HCT116 (cell line): ENCODE results near the gene SLC24A3. TPM values are rescaled to one million over a fixed set of nuclear protein-coding genes. Genes with fewer than 3 reads are reported as not detected.

ENCODE experiments used
- ATAC-seq: fragments of 200-7000 bp; cut with Tn5 transposase; 2 replicates; pipeline ENCODE4 v1.9.1; 2020; ENCODE audit warnings: mild to moderate bottlenecking, moderate library complexity
- BruUV-seq: library from RNA; stranded (reverse); fragments of 400-500 nt; replicated peaks from 2 replicates; lab custom pipeline; 2021; lab: Mats Ljungman, UMichigan
- CTCF ChIA-PET: fragments of 300-600 bp; sonication (Branson Sonifier 250); formaldehyde crosslinking; loops from one replicate; lab custom pipeline; 2021; ENCODE audit warnings: antibody characterized with exemption; lab: Charles Lee
- POLR2A ChIA-PET: fragments of 300-600, 350-600 bp; sonication (Branson Sonifier 250); formaldehyde crosslinking; loops from one replicate; lab custom pipeline; 2021; ENCODE audit warnings: antibody characterized with exemption; lab: Charles Lee
- RAD21 ChIA-PET, 2 experiments: fragments of 300-600 bp; sonication (Branson Sonifier 250); formaldehyde crosslinking; loops; one replicate each; lab custom pipeline; 2023; ENCODE audit warnings: low total read pairs in 2 of 2; ENCODE audit not compliant: uncharacterized antibody in 2 of 2, unreplicated experiment in 2 of 2, low non-redundant PET in 1 of 2; lab: Charles Lee
- DNase-seq: peaks from one replicate; pipeline ENCODE4 v3.0.0-alpha.2; 2010; ENCODE audit warnings: low read depth, low spot score
- H2AFZ ChIP-seq: fragments of 200-600 bp; shearing (Covaris generic), sonication (generic); 2 replicates; pipeline ENCODE4 v1.6.1; 2017; ENCODE audit warnings: low read depth, mixed run types, mixed read lengths, antibody characterized with exemption, low read length; ENCODE audit not compliant: poor library complexity, severe bottlenecking
- H3K27ac ChIP-seq: 2 replicates; pipeline ENCODE4 v1.5.1; 2012; ENCODE audit warnings: low read depth, low read length
- H3K27me3 ChIP-seq: fragments of 200-600 bp; sonication (generic); 2 replicates; pipeline ENCODE4 v1.6.1; 2016; ENCODE audit warnings: mixed run types, low read length, mixed read lengths; ENCODE audit not compliant: insufficient read depth
- H3K36me3 ChIP-seq, 2 experiments: fragments of 200-500 bp in 1 of 2; fragments of 200-600 bp in 1 of 2; sonication (Bioruptor generic) in 1 of 2; sonication (generic) in 1 of 2; 2 replicates each; pipeline versions ENCODE4 v1.5.1 to v1.6.1; 2014 to 2016; ENCODE audit warnings: low read length in 2 of 2, inconsistent platforms in 1 of 2, mixed read lengths in 1 of 2, mixed run types in 1 of 2; ENCODE audit not compliant: insufficient read depth in 2 of 2, control insufficient read depth in 1 of 2
- H3K4me1 ChIP-seq, 2 experiments: fragments of 200-600 bp in 1 of 2; sonication (generic) in 1 of 2; 2 replicates each; pipeline versions ENCODE4 v1.5.1 to v1.6.1; 2012 to 2017; ENCODE audit warnings: low read length in 2 of 2, inconsistent platforms in 1 of 2, mild to moderate bottlenecking in 1 of 2, mixed read lengths in 1 of 2, mixed run types in 1 of 2, moderate library complexity in 1 of 2; ENCODE audit not compliant: insufficient read depth in 2 of 2, control insufficient read depth in 1 of 2
- H3K4me2 ChIP-seq: fragments of 200-600 bp; sonication (generic); 2 replicates; pipeline ENCODE4 v1.6.1; 2017; ENCODE audit warnings: mixed run types, low read length, mixed read lengths
- H3K4me3 ChIP-seq, 2 experiments: fragments of 200-600 bp in 1 of 2; sonication (generic) in 1 of 2; replicated peaks in 1 of 2; 2 replicates each; pipeline ENCODE4 v1.5.1; 2011 to 2016; ENCODE audit warnings: low read length in 2 of 2, control low read depth in 1 of 2, low read depth in 1 of 2, mild to moderate bottlenecking in 1 of 2, mixed read lengths in 1 of 2, mixed run types in 1 of 2
- H3K79me2 ChIP-seq: fragments of 200-600 bp; sonication (generic); 2 replicates; pipeline ENCODE4 v1.6.1; 2017; ENCODE audit warnings: mild to moderate bottlenecking, mixed run types, low read length, moderate library complexity, mixed read lengths; ENCODE audit not compliant: insufficient read depth
- H3K9ac ChIP-seq: fragments of 200-600 bp; sonication (generic); 2 replicates; pipeline ENCODE4 v1.6.1; 2016; ENCODE audit warnings: low read length, mixed read lengths
- H3K9me2 ChIP-seq: fragments of 200-600 bp; sonication (generic), shearing (Covaris generic); 2 replicates; pipeline ENCODE4 v1.6.1; 2017; ENCODE audit warnings: mixed run types, mild to moderate bottlenecking, moderate library complexity; ENCODE audit not compliant: insufficient read depth
- H3K9me3 ChIP-seq, 2 experiments: fragments of 200-500 bp in 1 of 2; fragments of 200-600 bp in 1 of 2; sonication (Bioruptor generic) in 1 of 2; sonication (generic) in 1 of 2; 2 replicates each; pipeline ENCODE4 v1.6.1; 2014 to 2017; ENCODE audit warnings: low read length in 2 of 2, mixed read lengths in 2 of 2, inconsistent platforms in 1 of 2, low read depth in 1 of 2, mild to moderate bottlenecking in 1 of 2, mixed run types in 1 of 2, moderate library complexity in 1 of 2; ENCODE audit not compliant: control insufficient read depth in 1 of 2, insufficient read depth in 1 of 2
- H4K20me1 ChIP-seq: fragments of 200-600 bp; sonication (generic), shearing (Covaris generic); 2 replicates; pipeline ENCODE4 v1.6.1; 2017; ENCODE audit warnings: mixed run types, mild to moderate bottlenecking, moderate library complexity; ENCODE audit not compliant: insufficient read depth
- EGR1 ChIP-seq: IDR thresholded peaks from 2 replicates; pipeline ENCODE4 v1.6.1; 2012; ENCODE audit warnings: low read depth
- ELF1 ChIP-seq: IDR thresholded peaks from 2 replicates; pipeline ENCODE4 v1.6.1; 2012; ENCODE audit warnings: low read depth, borderline replicate concordance
- EZH2phosphoT487 ChIP-seq: fragments of 200-600 bp; IDR thresholded peaks from 2 replicates; pipeline ENCODE4 v1.6.1; 2018; ENCODE audit warnings: antibody characterized with exemption, borderline replicate concordance
- FOSL1 ChIP-seq: IDR thresholded peaks from 2 replicates; pipeline ENCODE4 v1.6.1; 2012; ENCODE audit warnings: low read depth
- SP1 ChIP-seq: IDR thresholded peaks from 2 replicates; pipeline ENCODE4 v1.6.1; 2012; ENCODE audit warnings: low read depth
- SRF ChIP-seq: IDR thresholded peaks from 2 replicates; pipeline ENCODE4 v1.6.1; 2012; ENCODE audit warnings: low read depth
- YY1 ChIP-seq: IDR thresholded peaks from 2 replicates; pipeline ENCODE4 v1.6.1; 2011; ENCODE audit warnings: low read length, low read depth, moderate library complexity, mild to moderate bottlenecking; ENCODE audit not compliant: insufficient replicate concordance; ENCODE audit errors: extremely low read depth
- ZFX ChIP-seq: fragments of 450-650 bp; IDR thresholded peaks from 2 replicates; pipeline ENCODE4 v1.6.1; 2017
- ZNF274 ChIP-seq: fragments of 200-500 bp; sonication (Bioruptor generic); IDR thresholded peaks from 2 replicates; pipeline ENCODE4 v1.6.1; 2014; ENCODE audit warnings: mild to moderate bottlenecking, low read depth, low read length, inconsistent platforms
- intact Hi-C: fragments of 100-400 bp; cut with micrococcal nuclease; formaldehyde crosslinking; loops from 2 replicates; pipeline ENCODE4 v1.10.0; 2022
- total RNA-seq: library from RNA; stranded (reverse); gene quantifications from one replicate; pipeline ENCODE4 v1.2.1, GENCODE V29; 2021; ENCODE audit not compliant: unreplicated experiment
- TF ChIP-seq, protein P1 (sequence below), 3 experiments: fragments of 200-600 bp in 1 of 3; sonication (generic) in 1 of 3; IDR thresholded peaks in 2 of 3; conservative IDR thresholded peaks in 1 of 3; 2 replicates each; pipeline ENCODE4 v1.5.1; 2012 to 2017; ENCODE audit warnings: low read depth in 2 of 3, low read length in 2 of 3, antibody characterized with exemption in 1 of 3, borderline replicate concordance in 1 of 3, control low read depth in 1 of 3, mild to moderate bottlenecking in 1 of 3, mixed read lengths in 1 of 3, mixed run types in 1 of 3, moderate library complexity in 1 of 3; ENCODE audit not compliant: insufficient read depth in 1 of 3
- TF ChIP-seq, protein P2 (sequence below): IDR thresholded peaks from 2 replicates; pipeline ENCODE4 v1.6.1; 2011; ENCODE audit warnings: mild to moderate bottlenecking, low read length, moderate library complexity; ENCODE audit not compliant: insufficient replicate concordance; ENCODE audit errors: extremely low read depth
- TF ChIP-seq, protein P3 (sequence below): IDR thresholded peaks from 2 replicates; pipeline ENCODE4 v1.6.1; 2012; ENCODE audit warnings: low read depth

Gene SLC24A3
- total RNA-seq, 1 experiment from 2014 or later, result not detected

DNA sequence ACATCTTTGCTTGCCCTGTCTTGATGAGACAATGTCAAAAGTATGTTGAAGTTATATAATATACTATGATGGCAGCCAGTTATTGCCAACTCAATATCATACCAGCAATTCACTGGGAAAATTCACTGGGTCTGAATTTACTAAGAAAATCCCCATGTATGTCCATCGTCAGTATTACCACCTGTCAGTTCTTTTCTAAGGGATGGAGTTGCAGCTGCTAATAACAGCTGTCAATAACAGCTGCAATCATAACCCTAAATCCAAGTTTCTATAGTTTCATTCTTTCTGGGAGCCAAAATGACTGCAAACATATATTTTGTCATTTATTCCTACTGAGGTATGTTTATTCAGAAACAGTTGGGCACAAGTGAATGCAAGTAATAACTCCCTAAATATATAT lies 413.0 kb downstream of the SLC24A3 start:
- Histone ChIP-seq H3K9ac (no peak overlapping the region), H3K27me3 (peaks cover 17% of the 10 kb centered on the region; the same call in 1 of the 2 replicates), H3K9me2 (no peaks in the 10 kb centered on the region), H2AFZ (no peak overlapping the region), H3K9me3 (no peaks in the 10 kb centered on the region), H3K4me2 (no peak overlapping the region), H3K4me3 (no peak overlapping the region), H4K20me1 (no peaks in the 10 kb centered on the region), H3K4me1 (no peaks in the 10 kb centered on the region), H3K79me2 (no peaks in the 10 kb centered on the region), H3K27ac (no peak overlapping the region), H3K36me3 (no peaks in the 10 kb centered on the region)
- ATAC-seq (no peak), DNase-seq (no peak)
- ChIA-PET RAD21 (no interaction called here), POLR2A (no interaction called here), CTCF (no interaction called here)
- intact Hi-C loops, result no loop called here
- TF ChIP-seq, protein P1, sequence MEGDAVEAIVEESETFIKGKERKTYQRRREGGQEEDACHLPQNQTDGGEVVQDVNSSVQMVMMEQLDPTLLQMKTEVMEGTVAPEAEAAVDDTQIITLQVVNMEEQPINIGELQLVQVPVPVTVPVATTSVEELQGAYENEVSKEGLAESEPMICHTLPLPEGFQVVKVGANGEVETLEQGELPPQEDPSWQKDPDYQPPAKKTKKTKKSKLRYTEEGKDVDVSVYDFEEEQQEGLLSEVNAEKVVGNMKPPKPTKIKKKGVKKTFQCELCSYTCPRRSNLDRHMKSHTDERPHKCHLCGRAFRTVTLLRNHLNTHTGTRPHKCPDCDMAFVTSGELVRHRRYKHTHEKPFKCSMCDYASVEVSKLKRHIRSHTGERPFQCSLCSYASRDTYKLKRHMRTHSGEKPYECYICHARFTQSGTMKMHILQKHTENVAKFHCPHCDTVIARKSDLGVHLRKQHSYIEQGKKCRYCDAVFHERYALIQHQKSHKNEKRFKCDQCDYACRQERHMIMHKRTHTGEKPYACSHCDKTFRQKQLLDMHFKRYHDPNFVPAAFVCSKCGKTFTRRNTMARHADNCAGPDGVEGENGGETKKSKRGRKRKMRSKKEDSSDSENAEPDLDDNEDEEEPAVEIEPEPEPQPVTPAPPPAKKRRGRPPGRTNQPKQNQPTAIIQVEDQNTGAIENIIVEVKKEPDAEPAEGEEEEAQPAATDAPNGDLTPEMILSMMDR (IDR thresholded peaks at IDR 0.05 in 2 of 3, conservative IDR thresholded peaks at IDR 0.05 in 1 of 3; ENCODE audit: borderline replicate concordance in 1 of 3, insufficient read depth in 1 of 3, low read depth in 2 of 3, low read length in 2 of 3), result no peak
- TF ChIP-seq ZFX (no peak), EGR1 (no peak), EZH2phosphoT487 (no peak), ELF1 (no peak), FOSL1 (no peak), ZNF274 (no peak), SP1 (no peak), YY1 (no peak), SRF (no peak)
- TF ChIP-seq, protein P2, sequence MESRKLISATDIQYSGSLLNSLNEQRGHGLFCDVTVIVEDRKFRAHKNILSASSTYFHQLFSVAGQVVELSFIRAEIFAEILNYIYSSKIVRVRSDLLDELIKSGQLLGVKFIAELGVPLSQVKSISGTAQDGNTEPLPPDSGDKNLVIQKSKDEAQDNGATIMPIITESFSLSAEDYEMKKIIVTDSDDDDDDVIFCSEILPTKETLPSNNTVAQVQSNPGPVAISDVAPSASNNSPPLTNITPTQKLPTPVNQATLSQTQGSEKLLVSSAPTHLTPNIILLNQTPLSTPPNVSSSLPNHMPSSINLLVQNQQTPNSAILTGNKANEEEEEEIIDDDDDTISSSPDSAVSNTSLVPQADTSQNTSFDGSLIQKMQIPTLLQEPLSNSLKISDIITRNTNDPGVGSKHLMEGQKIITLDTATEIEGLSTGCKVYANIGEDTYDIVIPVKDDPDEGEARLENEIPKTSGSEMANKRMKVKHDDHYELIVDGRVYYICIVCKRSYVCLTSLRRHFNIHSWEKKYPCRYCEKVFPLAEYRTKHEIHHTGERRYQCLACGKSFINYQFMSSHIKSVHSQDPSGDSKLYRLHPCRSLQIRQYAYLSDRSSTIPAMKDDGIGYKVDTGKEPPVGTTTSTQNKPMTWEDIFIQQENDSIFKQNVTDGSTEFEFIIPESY, result no peak
- TF ChIP-seq, protein P3, sequence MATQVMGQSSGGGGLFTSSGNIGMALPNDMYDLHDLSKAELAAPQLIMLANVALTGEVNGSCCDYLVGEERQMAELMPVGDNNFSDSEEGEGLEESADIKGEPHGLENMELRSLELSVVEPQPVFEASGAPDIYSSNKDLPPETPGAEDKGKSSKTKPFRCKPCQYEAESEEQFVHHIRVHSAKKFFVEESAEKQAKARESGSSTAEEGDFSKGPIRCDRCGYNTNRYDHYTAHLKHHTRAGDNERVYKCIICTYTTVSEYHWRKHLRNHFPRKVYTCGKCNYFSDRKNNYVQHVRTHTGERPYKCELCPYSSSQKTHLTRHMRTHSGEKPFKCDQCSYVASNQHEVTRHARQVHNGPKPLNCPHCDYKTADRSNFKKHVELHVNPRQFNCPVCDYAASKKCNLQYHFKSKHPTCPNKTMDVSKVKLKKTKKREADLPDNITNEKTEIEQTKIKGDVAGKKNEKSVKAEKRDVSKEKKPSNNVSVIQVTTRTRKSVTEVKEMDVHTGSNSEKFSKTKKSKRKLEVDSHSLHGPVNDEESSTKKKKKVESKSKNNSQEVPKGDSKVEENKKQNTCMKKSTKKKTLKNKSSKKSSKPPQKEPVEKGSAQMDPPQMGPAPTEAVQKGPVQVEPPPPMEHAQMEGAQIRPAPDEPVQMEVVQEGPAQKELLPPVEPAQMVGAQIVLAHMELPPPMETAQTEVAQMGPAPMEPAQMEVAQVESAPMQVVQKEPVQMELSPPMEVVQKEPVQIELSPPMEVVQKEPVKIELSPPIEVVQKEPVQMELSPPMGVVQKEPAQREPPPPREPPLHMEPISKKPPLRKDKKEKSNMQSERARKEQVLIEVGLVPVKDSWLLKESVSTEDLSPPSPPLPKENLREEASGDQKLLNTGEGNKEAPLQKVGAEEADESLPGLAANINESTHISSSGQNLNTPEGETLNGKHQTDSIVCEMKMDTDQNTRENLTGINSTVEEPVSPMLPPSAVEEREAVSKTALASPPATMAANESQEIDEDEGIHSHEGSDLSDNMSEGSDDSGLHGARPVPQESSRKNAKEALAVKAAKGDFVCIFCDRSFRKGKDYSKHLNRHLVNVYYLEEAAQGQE, result no peak
- BruUV-seq, result no TSS peak
